ENCODE results near the gene FAM219A. TPM values are rescaled to one million over a fixed set of nuclear protein-coding genes. Genes with fewer than 3 reads are reported as not detected.

FAM219A gene
- total RNA-seq, 1 donor from 2014 or later, result 25.9 TPM

GRCh38 chr9:34382879-34383278, 75.5 kb downstream of the FAM219A start:
- Mint-ChIP-seq H3K27me3 (ENCODE audit: unreplicated experiment) (peaks cover 23% of the 10 kb centered on the region), H3K4me1 (ENCODE audit: unreplicated experiment) (peaks cover 8% of the 10 kb centered on the region), H3K36me3 (ENCODE audit: unreplicated experiment) (no peaks in the 10 kb centered on the region), H3K4me3 (ENCODE audit: unreplicated experiment) (no peak overlapping the region), H3K9me3 (ENCODE audit: unreplicated experiment) (no peaks in the 10 kb centered on the region), H3K27ac (ENCODE audit: unreplicated experiment) (no peak overlapping the region)
- TF ChIP-seq CTCF (IDR thresholded peaks at IDR 0.05), result no peak
- DNase-seq (ENCODE audit: extremely low spot score, unreplicated experiment), result peak; percentile 66

GRCh38 chr9:34382054-34382453, 76.3 kb downstream of the FAM219A start:
- peak; percentile 51 for DNase-seq (ENCODE audit: extremely low spot score, unreplicated experiment)
- H3K4me3 Mint-ChIP-seq (ENCODE audit: unreplicated experiment), result no peak overlapping the region
- no peaks in the 10 kb centered on the region for H3K9me3 Mint-ChIP-seq (ENCODE audit: unreplicated experiment)
- peaks cover 8% of the 10 kb centered on the region for H3K4me1 Mint-ChIP-seq (ENCODE audit: unreplicated experiment)
- no peak for TF ChIP-seq CTCF (IDR thresholded peaks at IDR 0.05)
- H3K36me3 Mint-ChIP-seq (ENCODE audit: unreplicated experiment), result no peaks in the 10 kb centered on the region
- H3K27ac Mint-ChIP-seq (ENCODE audit: unreplicated experiment), result no peak overlapping the region
- peaks cover 23% of the 10 kb centered on the region for H3K27me3 Mint-ChIP-seq (ENCODE audit: unreplicated experiment)

GRCh38 chr9:34381323-34381722, 77.0 kb downstream of the FAM219A start:
- peaks cover 23% of the 10 kb centered on the region for H3K27me3 Mint-ChIP-seq (ENCODE audit: unreplicated experiment)
- H3K9me3 Mint-ChIP-seq (ENCODE audit: unreplicated experiment), result no peaks in the 10 kb centered on the region
- no peak for TF ChIP-seq CTCF (IDR thresholded peaks at IDR 0.05)
- peak overlapping the region; percentile 62 for H3K4me3 Mint-ChIP-seq (ENCODE audit: unreplicated experiment)
- H3K4me1 Mint-ChIP-seq (ENCODE audit: unreplicated experiment), result peaks cover 8% of the 10 kb centered on the region
- H3K36me3 Mint-ChIP-seq (ENCODE audit: unreplicated experiment), result no peaks in the 10 kb centered on the region
- DNase-seq (ENCODE audit: extremely low spot score, unreplicated experiment), result peak; percentile 71
- no peak overlapping the region for H3K27ac Mint-ChIP-seq (ENCODE audit: unreplicated experiment)

GRCh38 chr9:34380511-34381315, 77.7 kb downstream of the FAM219A start:
- H3K27me3 Mint-ChIP-seq (ENCODE audit: unreplicated experiment), result peaks cover 23% of the 10 kb centered on the region
- TF ChIP-seq CTCF (IDR thresholded peaks at IDR 0.05), result no peak
- peak; percentile 86 for DNase-seq (ENCODE audit: extremely low spot score, unreplicated experiment)
- no peak overlapping the region for H3K27ac Mint-ChIP-seq (ENCODE audit: unreplicated experiment)
- peak overlapping the region; percentile 62 for H3K4me3 Mint-ChIP-seq (ENCODE audit: unreplicated experiment)
- no peaks in the 10 kb centered on the region for H3K9me3 Mint-ChIP-seq (ENCODE audit: unreplicated experiment)
- peaks cover 12% of the 10 kb centered on the region for H3K4me1 Mint-ChIP-seq (ENCODE audit: unreplicated experiment)
- H3K36me3 Mint-ChIP-seq (ENCODE audit: unreplicated experiment), result no peaks in the 10 kb centered on the region

GRCh38 chr9:34380034-34380510, 78.3 kb downstream of the FAM219A start:
- Mint-ChIP-seq H3K36me3 (ENCODE audit: unreplicated experiment) (no peaks in the 10 kb centered on the region), H3K27ac (ENCODE audit: unreplicated experiment) (no peak overlapping the region), H3K4me1 (ENCODE audit: unreplicated experiment) (peaks cover 16% of the 10 kb centered on the region), H3K27me3 (ENCODE audit: unreplicated experiment) (peaks cover 23% of the 10 kb centered on the region), H3K9me3 (ENCODE audit: unreplicated experiment) (no peaks in the 10 kb centered on the region), H3K4me3 (ENCODE audit: unreplicated experiment) (peak overlapping the region; percentile 46)
- peak; percentile 76 for DNase-seq (ENCODE audit: extremely low spot score, unreplicated experiment)
- TF ChIP-seq CTCF (IDR thresholded peaks at IDR 0.05), result no peak

All from osteocyte (in vitro differentiated cells).